OCI-M1 (cell line): ENCODE results near the gene ATP11B.
A peak's percentile ranks its signal among the peaks of the same experiment; 100 is the strongest.

Experiments
- DNase-seq: peaks from one replicate; lab custom pipeline; 2025; lab: John Stamatoyannopoulos, UW

Gene ATP11B

DNA sequence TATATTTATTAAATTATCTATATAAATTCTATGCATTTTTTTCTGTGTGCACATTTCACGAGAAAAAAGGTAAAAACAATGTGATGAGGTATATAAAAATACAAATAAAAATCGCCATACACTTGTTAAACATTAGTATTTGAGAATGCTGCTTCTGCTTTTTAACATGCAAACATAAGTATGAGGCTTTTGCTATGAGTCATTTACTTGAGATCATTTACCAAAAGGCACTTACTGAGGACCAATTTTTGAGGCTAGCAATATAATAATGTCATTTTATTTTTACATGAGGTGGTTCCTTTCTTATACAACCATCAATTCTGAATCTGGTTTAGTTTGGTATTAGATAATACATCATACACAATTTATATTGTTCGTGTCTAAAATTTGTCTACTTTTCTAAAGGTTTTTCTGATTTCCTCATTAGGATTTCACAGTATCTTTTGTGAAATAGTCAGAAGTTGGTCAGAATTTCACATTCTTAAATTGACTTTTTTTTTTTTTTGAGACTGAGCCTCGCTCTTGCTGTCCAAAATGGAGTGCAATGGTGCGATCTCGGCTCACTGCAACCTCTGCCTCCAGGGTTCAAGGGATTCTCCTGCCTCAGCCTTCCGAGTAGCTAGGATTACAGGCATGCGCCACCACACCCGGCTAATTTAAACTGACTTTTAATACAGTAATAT is 161.4 kb downstream of the ATP11B start:
- DNase-seq: no peak

DNA sequence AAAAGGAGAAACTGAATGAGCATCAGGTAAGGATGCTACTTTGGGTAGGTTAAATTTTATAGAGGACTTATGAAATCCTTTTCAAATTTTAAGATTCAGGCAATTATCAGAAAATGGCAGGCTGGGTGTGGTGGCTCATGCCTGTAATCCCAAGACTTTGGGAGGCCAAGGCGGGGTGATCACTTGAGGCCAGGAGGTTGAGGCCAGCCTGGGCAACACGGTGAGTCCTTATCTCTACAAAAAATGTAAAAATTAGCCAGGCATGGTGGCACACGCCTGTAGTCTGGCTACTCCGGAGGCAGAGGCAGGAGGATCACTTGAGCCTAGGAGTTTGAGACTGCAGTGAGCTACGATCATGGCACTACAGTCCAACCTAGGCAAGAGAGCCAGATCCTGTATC is 163.9 kb downstream of the ATP11B start:
- no peak for DNase-seq

DNA sequence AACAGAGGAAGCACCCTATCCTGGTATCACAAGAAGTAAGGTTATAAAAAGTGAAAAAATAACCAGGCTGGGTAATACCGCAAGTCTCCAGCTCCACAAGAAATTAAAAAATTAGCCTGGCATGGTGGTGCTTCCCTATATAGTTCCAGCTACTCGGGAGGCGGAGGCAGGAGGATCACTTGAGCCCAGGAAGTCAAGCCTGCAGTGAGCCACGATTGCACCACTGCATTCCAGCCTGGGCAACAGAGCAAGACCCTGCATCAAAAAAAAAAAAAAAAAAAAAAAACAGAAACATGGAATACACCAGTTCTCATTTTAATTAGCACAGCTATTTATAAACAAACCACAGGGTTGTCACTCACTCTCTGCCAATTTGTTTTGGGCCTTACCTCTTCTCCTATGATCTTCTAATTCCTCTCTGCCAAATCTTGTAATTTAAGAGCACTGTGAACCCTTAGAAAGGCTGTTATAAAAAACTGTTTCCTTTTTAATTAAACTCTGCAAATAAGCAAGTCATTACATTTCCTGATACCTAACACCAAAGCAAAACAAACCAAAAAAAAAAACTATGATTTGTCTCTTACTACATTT is 164.5 kb downstream of the ATP11B start:
- DNase-seq: no peak

DNA sequence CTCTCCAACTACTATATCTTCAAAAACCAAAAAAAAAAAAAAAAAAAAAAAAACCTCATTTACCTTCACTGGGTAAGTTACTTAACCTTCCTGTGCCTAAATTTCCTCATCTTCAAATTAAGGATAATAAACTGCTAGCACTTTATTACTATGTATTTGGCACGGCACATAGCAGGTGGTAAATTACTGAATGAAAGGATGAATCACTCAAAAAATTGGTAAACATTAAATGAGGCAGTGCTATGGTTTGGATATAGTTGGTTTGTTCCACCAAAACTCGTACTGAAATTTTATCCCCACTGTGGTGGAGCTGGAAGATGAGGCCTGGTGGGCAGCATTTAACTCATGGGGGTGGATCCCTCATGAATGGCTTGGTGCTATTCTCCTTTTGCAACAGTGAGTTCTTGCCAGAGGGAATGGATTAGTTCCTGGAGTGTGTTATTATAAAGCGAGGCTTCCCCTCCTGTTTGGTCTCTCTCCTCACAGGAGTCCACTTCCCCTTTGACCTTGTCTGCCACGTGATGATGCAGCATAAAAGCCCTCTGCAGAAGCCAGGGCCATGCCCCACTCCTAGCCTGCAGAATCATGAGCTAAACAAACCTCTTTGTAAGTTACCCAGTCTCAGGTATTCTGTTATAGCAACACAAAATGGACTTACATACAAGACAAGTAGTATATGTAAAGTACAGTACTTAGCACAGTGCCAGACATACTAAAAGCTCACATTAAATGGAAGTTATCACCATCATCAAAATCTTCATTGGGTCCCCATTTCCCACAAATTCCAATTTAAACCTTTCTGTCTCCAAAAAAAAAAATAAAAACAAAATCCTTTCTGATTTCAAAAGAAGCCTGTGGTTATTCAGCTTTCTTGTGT is 166.4 kb downstream of the ATP11B start:
- peak; percentile 50 for DNase-seq

DNA sequence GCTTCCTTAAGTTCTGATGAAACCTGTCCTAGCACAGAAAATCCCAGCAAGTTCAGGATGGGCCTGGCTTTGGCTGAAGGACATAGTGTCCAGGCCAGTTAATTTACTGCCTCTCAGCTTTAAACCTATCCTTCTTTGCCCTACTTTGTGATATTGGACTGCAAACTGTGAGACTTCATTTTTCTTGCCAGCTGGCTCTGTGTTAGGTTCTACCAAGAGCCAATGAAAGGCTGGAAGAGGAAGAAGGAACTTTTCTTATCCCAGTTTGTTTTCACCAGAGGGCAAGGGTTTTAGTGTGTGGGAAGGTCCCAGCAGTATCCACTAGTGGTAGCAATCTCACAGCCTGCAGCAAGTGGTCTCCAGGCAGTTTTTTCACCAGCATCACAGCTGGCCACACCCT is 168.9 kb downstream of the ATP11B start:
- DNase-seq: peak; percentile 41

DNA sequence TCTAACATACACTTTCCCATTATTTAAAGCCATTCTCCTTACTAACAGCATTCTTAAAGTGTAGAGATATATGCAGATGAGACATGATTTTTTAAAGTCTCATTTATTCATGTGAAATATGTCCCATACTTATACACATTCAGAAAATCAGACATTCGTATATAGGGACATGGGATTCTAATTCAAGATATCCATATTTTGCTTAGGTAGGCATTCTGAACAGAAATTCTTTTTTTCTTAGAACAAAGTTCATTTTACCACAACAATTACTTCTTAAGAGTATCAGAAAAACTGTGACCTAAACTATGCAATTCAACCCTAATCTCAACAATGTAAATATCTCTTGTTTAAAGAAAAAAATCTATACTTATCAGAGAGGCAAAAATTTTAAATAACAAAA is 170.9 kb downstream of the ATP11B start:
- DNase-seq: no peak

DNA sequence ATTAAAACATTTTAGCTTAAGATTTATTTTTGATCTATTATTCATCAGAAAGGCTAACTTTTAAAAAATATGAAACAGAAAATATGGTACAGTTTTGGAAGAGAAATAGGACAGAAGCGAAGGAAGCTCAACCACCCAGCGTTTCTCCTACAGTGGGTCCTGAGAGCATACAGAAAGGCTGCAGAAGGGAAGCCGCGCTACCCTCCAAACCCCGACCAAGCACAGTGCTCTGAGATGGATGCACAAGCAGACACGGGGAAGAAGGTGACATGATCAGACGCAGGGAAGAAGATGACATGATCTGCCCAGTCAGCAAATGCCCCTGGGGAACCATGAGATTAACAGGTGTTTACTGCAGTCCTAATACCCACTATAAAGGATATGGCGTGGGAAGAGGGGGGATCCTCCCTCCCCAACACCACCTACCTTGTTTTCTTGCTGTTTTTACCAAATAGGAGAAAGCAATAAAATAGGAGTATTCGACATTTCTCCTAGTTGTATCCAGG is 172.6 kb downstream of the ATP11B start:
- DNase-seq: no peak

DNA sequence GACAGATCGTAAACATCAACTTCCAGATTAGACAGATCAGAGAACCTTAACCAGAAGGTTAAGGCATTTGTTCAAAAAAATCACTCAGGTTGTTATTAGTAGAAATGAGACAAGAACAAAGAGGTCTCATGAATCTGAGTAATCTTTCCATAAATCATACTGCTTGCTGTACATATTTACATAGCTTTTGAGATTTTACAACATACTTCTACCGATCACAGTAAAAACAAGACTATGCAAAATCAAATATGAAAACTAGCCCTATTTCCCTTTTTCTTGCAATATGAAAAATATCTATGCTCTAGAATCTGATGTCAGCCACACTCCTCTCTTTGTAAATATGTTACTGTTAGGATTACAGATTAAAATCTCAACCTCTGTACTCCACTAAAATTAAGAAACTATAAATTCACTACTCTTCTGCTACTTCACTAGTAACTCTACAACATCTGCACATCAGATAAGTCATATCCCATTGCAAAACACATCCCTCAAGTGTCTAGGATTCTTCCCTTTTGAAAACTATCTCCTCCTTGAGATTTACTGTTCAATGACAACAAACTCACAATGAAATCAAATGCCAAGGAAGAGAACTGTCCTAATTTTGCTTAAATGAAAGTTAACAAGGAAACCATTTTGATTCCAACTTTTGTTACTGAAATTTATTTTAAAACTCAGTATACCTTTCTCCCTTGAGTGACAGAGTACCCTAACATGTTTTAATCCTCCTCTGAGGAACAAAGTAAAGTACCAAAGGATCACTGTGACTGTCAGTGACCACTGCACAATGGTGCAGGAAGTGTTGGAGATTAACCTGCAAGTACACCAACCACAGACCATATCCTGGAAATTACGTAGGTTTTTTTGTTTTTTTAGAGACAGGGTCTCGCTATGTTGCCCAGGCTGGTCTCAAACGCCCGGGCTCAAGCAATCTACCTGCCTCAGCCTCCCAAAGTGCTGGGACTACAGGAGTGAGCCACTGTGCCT is 174.2 kb downstream of the ATP11B start:
- peak; percentile 23 for DNase-seq

DNA sequence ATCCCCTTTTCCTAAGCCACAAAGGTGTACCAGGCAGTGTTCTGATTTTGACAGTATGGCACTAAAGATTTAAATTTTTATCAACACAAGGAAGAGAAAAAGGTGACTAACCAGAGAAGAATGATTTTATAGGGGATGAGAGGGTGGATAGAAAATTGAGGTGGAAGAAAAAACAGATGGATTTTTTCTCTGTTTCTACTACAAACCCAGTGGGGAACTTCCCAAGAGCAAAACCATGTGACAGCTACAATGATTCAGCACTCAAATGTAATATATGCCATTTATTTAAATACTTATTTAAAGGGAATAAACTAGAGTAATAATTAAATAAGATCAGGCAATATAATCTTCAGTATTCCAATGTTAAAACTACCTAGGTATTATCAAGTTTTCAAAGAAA is 176.0 kb downstream of the ATP11B start:
- peak; percentile 53 for DNase-seq

DNA sequence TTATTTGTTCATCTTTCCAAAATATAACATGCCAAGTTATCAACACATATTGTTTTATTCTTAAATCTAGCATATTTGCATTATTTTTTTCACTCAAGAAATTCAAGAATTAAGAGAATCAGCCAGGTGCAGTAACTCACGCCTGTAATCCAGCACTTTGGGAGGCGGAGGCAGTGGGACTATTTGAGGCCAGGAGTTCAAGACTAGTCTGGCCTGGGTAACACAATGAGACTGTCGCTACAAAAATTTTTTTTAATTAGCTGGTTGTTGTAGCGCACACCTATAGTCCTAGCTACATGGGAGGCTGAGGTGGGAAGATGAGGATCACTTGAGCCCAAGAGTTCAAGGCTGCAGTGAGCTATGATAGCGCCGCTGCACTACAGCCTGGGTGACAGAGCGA is 176.5 kb downstream of the ATP11B start:
- peak; percentile 53 for DNase-seq

DNA sequence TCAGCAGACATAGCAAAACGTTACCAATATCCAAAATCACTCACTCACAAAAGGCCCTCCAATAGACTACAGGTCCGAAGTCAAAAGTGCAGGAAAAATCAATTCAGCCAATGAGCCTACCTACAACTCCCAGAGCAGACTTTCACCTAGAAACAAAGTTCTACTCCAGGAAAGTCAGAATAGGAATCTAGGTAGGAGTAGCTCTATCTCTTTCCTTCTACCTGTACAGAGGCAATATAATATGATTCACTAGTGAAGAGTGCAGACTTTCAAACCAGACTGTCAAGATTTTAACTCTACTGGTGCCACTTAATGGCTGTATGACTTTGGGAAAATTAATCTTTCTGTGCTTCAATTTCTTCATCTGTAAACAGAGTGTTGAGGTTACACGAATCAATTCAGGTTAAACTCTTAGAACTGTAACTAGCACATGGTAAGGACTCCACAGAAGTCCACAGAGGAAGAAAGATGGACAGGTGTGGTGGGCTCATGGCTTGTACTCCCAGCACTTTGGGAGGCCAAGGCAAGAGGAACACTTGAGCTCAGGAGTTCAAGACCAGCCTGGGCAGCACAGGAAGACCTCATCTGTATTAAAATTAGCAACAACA is 177.6 kb downstream of the ATP11B start:
- DNase-seq: no peak
